Measurements from ENCODE around the gene PLEKHM3.

GRCh38 chr2:207987025-207987716, 38.2 kb downstream of the PLEKHM3 start:
- TF ChIP-seq ZBTB1 (tag by site-specific recombination; IDR thresholded peaks at IDR 0.05) (no peak), KLF1 (tag by site-specific recombination; IDR thresholded peaks at IDR 0.05) (no peak), SP2 (tag by site-specific recombination; IDR thresholded peaks at IDR 0.05) (no peak), ZNF510 (tag by site-specific recombination; IDR thresholded peaks at IDR 0.05; ENCODE audit: insufficient replicate concordance) (no peak), ZNF398 (tag by site-specific recombination; IDR thresholded peaks at IDR 0.05) (no peak), CTCF (tag by site-specific recombination; IDR thresholded peaks at IDR 0.05) (no peak), ZNF155 (tag by site-specific recombination; IDR thresholded peaks at IDR 0.05) (no peak), ZNF558 (tag by site-specific recombination; IDR thresholded peaks at IDR 0.05) (no peak), HIC1 (tag by site-specific recombination; IDR thresholded peaks at IDR 0.05) (no peak)
